OCI-LY3 (cell line): ENCODE measurements around the gene RNF144B.

Experiments used
- H2AFZ ChIP-seq: fragments of 200-600, 300-600 bp; shearing (Covaris generic); 2 replicates; pipeline ENCODE4 v1.6.0; 2014; ENCODE audit warnings: antibody characterized with exemption, low read depth, low read length
- H3K27ac ChIP-seq: fragments of 200-600, 300-600 bp; sonication (generic); 2 replicates; pipeline ENCODE4 v1.5.1; 2014; ENCODE audit warnings: mild to moderate bottlenecking, low read length, moderate library complexity, mixed read lengths
- H3K27me3 ChIP-seq: fragments of 200-600, 300-600 bp; sonication (generic); 2 replicates; pipeline ENCODE4 v1.6.1; 2014; ENCODE audit warnings: low read depth, low read length, mixed read lengths
- H3K36me3 ChIP-seq: fragments of 200-600, 300-600 bp; sonication (generic); replicated peaks from 2 replicates; pipeline ENCODE3; 2014; ENCODE audit warnings: low read depth, low read length, mixed read lengths
- H3K4me1 ChIP-seq: fragments of 300-600, 200-600 bp; sonication (generic); 2 replicates; pipeline ENCODE4 v1.6.1; 2014; ENCODE audit warnings: low read length, mixed read lengths
- H3K4me2 ChIP-seq: fragments of 200-600, 300-600 bp; sonication (generic); 2 replicates; pipeline ENCODE4 v1.6.1; 2014; ENCODE audit warnings: low read length, mixed read lengths
- H3K4me3 ChIP-seq: fragments of 300-600, 200-600 bp; sonication (generic); 2 replicates; pipeline ENCODE4 v1.5.1; 2014; ENCODE audit warnings: antibody characterized with exemption, mild to moderate bottlenecking, low read length, moderate library complexity
- H3K79me2 ChIP-seq: fragments of 300-600, 200-600 bp; shearing (Covaris generic); 2 replicates; pipeline ENCODE4 v1.6.1; 2014; ENCODE audit warnings: mild to moderate bottlenecking, low read length, mixed read lengths
- H3K9ac ChIP-seq: fragments of 300-600, 200-600 bp; shearing (Covaris generic); 2 replicates; pipeline ENCODE4 v1.6.0; 2014; ENCODE audit warnings: mild to moderate bottlenecking, low read length, moderate library complexity
- H3K9me3 ChIP-seq: fragments of 200-600, 300-600 bp; shearing (Covaris generic); 2 replicates; pipeline ENCODE4 v1.6.1; 2014; ENCODE audit warnings: low read length, mixed read lengths; ENCODE audit not compliant: insufficient read depth
- H4K20me1 ChIP-seq: fragments of 200-600, 300-600 bp; sonication (generic); 2 replicates; pipeline ENCODE4 v1.6.1; 2016; ENCODE audit warnings: low read length, mixed read lengths; ENCODE audit not compliant: insufficient read depth
- CTCF ChIP-seq: fragments of 200-600, 300-600 bp; sonication (generic); IDR thresholded peaks from 2 replicates; pipeline ENCODE4 v1.5.1; 2014; ENCODE audit warnings: antibody characterized with exemption, low read length, low read depth
- EZH2phosphoT487 ChIP-seq: fragments of 200-600 bp; shearing (Covaris generic); IDR thresholded peaks from 2 replicates; pipeline ENCODE4 v1.6.1; 2018; ENCODE audit warnings: antibody characterized with exemption, mixed run types, low read depth

Gene RNF144B

DNA sequence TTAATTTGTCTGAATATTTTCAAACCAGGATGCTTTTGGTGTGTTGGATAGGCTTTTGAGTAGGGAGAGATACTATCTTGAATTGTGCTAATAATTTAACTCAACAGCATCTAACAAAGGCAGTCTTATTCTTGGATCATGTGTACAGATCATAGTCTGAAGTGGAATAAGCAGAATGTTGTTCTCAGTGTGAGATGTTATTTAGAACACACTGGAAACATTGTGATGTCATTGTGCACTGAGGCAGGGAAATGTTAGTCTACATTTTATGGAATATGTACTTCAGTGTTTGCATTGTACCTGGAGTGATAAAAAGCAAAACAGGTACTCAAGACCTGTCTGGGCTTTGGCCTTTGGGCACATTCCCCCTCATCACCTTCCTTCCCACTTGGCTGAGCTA is 35.0 kb downstream of the RNF144B start:
- no peak overlapping the region for H3K27ac ChIP-seq
- no peaks in the 10 kb centered on the region for H3K9me3 ChIP-seq
- peaks cover 3% of the 10 kb centered on the region; the same call in 1 of the 2 replicates for H3K4me1 ChIP-seq
- no peak overlapping the region for H3K4me3 ChIP-seq
- no peaks in the 10 kb centered on the region for H3K27me3 ChIP-seq
- peaks cover 60% of the 10 kb centered on the region for H3K36me3 ChIP-seq
- TF ChIP-seq CTCF: no peak
- no peak for TF ChIP-seq EZH2phosphoT487
- H3K9ac ChIP-seq: no peak overlapping the region
- peaks cover 100% of the 10 kb centered on the region for H3K79me2 ChIP-seq
- H2AFZ ChIP-seq: no peak overlapping the region
- H3K4me2 ChIP-seq: no peak overlapping the region
- peaks cover 98% of the 10 kb centered on the region for H4K20me1 ChIP-seq

DNA sequence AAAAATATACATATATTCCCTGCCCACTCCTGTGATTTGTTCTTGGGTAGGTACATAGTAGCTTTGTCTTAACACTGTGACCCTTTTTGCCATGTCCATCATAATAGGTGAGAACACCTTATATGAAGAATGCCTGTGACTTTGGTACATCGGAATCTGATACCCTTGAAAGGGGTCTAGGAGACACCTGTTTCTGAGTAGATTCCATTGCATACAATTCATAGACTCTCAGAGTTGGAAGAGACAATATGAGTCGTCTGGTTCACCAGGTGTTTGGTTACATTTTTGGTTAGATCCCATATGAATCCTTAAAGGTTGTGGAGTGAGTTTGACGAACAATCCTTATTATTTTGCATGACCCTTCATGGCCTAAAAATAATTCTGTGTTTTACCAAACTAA is 36.3 kb downstream of the RNF144B start:
- peaks cover 60% of the 10 kb centered on the region for H3K36me3 ChIP-seq
- peaks cover 100% of the 10 kb centered on the region for H3K79me2 ChIP-seq

DNA sequence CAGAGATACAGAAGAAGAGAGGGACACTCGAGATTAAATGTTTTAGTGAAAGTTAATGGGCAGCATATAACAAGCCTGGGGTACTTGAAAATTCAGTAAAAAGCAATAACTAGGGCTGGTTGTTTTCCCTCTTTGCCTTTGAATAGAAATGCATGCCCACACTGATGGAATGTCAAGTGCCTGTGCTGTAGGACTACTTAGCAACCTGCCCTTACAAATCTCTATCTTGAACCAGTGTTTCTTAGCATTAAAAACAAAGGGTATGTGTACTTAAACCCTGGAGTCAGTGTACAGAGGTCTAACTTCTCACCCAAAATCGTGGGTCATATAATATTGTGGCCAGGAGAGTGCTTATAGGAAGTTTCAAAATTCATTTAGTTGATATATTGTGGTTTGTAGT is 37.1 kb downstream of the RNF144B start:
- TF ChIP-seq EZH2phosphoT487 (no peak), CTCF (no peak)
- H3K4me1 ChIP-seq: no peaks in the 10 kb centered on the region; the same call in 1 of the 2 replicates
- H3K9ac ChIP-seq: no peak overlapping the region
- no peak overlapping the region for H3K27ac ChIP-seq
- H3K27me3 ChIP-seq: no peaks in the 10 kb centered on the region
- H3K9me3 ChIP-seq: no peaks in the 10 kb centered on the region
- no peak overlapping the region for H2AFZ ChIP-seq
- peaks cover 99% of the 10 kb centered on the region for H4K20me1 ChIP-seq
- peaks cover 100% of the 10 kb centered on the region for H3K79me2 ChIP-seq
- H3K36me3 ChIP-seq: peaks cover 60% of the 10 kb centered on the region
- H3K4me3 ChIP-seq: no peak overlapping the region
- no peak overlapping the region for H3K4me2 ChIP-seq

More for the DNA sequence above, 36.3 kb downstream of the RNF144B start:
- no peak overlapping the region for H3K9ac ChIP-seq
- no peak overlapping the region for H3K4me3 ChIP-seq
- no peak for TF ChIP-seq CTCF
- TF ChIP-seq EZH2phosphoT487: no peak
- H3K4me1 ChIP-seq: no peaks in the 10 kb centered on the region; the same call in 1 of the 2 replicates
- no peak overlapping the region for H3K4me2 ChIP-seq
- H3K27me3 ChIP-seq: no peaks in the 10 kb centered on the region
- no peaks in the 10 kb centered on the region for H3K9me3 ChIP-seq
- peaks cover 98% of the 10 kb centered on the region for H4K20me1 ChIP-seq
- H3K27ac ChIP-seq: no peak overlapping the region
- no peak overlapping the region for H2AFZ ChIP-seq

DNA sequence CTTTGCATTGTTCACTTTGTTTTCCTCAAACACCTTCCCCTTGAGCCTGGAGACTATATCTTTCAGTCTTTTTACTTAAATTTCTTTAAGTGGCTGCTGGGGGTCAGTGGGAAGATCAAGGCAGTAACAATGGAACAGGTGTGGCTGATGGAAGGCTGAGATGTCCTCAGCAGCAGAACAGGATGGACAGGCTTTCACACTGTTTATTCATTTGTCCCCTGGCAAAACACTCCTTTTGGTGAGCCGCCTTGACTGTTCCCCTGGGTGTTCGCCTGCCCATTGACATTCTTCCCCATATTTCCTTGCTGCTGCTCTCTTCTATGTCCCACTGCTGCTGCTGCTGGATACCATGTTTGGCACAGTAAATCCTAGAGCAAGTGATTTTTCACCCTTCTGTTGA is 38.1 kb downstream of the RNF144B start:
- Histone ChIP-seq H2AFZ (no peak overlapping the region), H3K9me3 (no peaks in the 10 kb centered on the region), H4K20me1 (peaks cover 99% of the 10 kb centered on the region), H3K27ac (no peak overlapping the region), H3K4me1 (no peaks in the 10 kb centered on the region), H3K4me3 (no peak overlapping the region), H3K79me2 (peaks cover 100% of the 10 kb centered on the region), H3K9ac (no peak overlapping the region), H3K27me3 (no peaks in the 10 kb centered on the region), H3K4me2 (no peak overlapping the region), H3K36me3 (peaks cover 64% of the 10 kb centered on the region)
- TF ChIP-seq CTCF (no peak), EZH2phosphoT487 (no peak)
